ENCODE measurements around the gene CEACAM21. TPM values are rescaled to one million over a fixed set of nuclear protein-coding genes. Genes with fewer than 3 reads are reported as not detected.

Gene CEACAM21
- polyA plus RNA-seq, 1 donor = 1.5 TPM

GRCh38 chr19:41626877-41627276 is 50.9 kb downstream of the CEACAM21 start, which contains the start of gene CEACAM4:
Gene CEACAM4, minus strand, starts transcription at chr19:41627074. Its CDS starts 111 bp downstream, at chr19:41626963.
- H3K4me3 ChIP-seq (ENCODE audit: low read length) = no peak within 1 kb of the TSS
- no CpG with 5 or more reads among the region's 7 CpGs for WGBS (ENCODE audit: insufficient coverage, low lambda C conversion rate)
- H3K36me3 ChIP-seq (ENCODE audit: control insufficient read depth, insufficient read depth, low read length) = no peaks in the 10 kb centered on the region
- no peak within 1 kb of the TSS for H3K27ac ChIP-seq (ENCODE audit: low read length)
- peaks cover 4% of the 10 kb centered on the region for H3K9me3 ChIP-seq (ENCODE audit: control insufficient read depth, low read depth, low read length)
- no peaks in the 10 kb centered on the region for H3K4me1 ChIP-seq (ENCODE audit: control insufficient read depth, insufficient read depth, low read length)
- no peaks in the 10 kb centered on the region for H3K27me3 ChIP-seq (ENCODE audit: control insufficient read depth, insufficient read depth, low read length)
- DNase-seq = no peak

DNA sequence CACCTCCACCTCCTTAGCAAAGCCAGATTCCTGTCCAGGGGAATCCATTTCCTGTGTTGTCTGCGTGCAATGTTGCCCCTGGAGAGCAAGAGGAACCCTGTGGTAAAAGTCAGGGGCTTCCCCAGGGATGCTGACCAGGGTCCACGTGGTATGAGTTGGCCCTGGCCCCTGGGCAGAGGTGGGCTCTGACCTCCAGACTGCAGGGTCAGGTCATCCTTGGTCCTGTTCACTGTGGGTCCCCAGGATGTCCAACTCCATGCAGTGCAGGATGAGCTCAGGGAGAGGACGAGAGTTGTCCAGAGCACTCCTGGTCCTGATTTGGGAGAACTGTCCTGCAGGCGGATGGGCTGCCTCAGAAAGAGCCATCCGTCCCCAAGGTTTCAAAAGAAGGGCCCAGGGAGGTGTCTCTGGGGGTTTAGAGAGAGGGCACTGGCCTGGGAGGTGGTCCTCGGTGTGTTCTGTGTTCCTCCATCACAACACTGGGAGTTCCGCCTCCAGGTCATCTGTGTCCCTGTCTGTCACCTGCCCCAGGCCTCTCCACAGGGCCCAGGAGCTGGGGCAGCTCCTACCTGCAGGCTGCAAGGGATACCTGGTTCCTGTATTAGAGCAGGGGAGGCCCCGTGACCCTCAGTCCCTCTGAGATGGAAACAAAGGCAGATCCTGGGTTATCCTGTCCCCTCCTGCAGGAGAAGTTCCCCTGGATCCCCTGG is 52.2 kb downstream of the CEACAM21 start:
- no peak for DNase-seq
- no peaks in the 10 kb centered on the region for H3K27me3 ChIP-seq (ENCODE audit: control insufficient read depth, insufficient read depth, low read length)
- WGBS (ENCODE audit: insufficient coverage, low lambda C conversion rate) = no CpG with 5 or more reads among the region's 8 CpGs
- H3K9me3 ChIP-seq (ENCODE audit: control insufficient read depth, low read depth, low read length) = peaks cover 4% of the 10 kb centered on the region
- H3K27ac ChIP-seq (ENCODE audit: low read length) = no peak overlapping the region
- H3K4me1 ChIP-seq (ENCODE audit: control insufficient read depth, insufficient read depth, low read length) = no peaks in the 10 kb centered on the region
- H3K4me3 ChIP-seq (ENCODE audit: low read length) = no peak overlapping the region
- no peaks in the 10 kb centered on the region for H3K36me3 ChIP-seq (ENCODE audit: control insufficient read depth, insufficient read depth, low read length)

Other genes starting within 250 kb of the CEACAM21 start
- 13.9 TPM for gene TGFB1, start 222.2 kb upstream of the CEACAM21 start, polyA plus RNA-seq
- gene B9D2, start 212.0 kb upstream of the CEACAM21 start, polyA plus RNA-seq = 5.1 TPM
- 13.8 TPM for gene TMEM91, start 199.6 kb upstream of the CEACAM21 start, polyA plus RNA-seq
- gene EXOSC5, start 178.8 kb upstream of the CEACAM21 start, polyA plus RNA-seq = 16.5 TPM
- gene BCKDHA, start 178.3 kb upstream of the CEACAM21 start, polyA plus RNA-seq = 16.3 TPM
- 29.7 TPM for gene B3GNT8, start 148.8 kb upstream of the CEACAM21 start, polyA plus RNA-seq
- 79.4 TPM for gene DMAC2, start 136.3 kb upstream of the CEACAM21 start, polyA plus RNA-seq
- 69.2 TPM for gene ERICH4, start 133.0 kb upstream of the CEACAM21 start, polyA plus RNA-seq
- gene CEACAM4, start 50.9 kb downstream of the CEACAM21 start, polyA plus RNA-seq = 0.16 TPM
- 0.09 TPM for gene CEACAM7, start 112.1 kb downstream of the CEACAM21 start, polyA plus RNA-seq
- 18.8 TPM for gene CEACAM5, start 132.5 kb downstream of the CEACAM21 start, polyA plus RNA-seq
- 16.1 TPM for gene CEACAM6, start 179.4 kb downstream of the CEACAM21 start, polyA plus RNA-seq
- 0.36 TPM for gene CEACAM3, start 220.4 kb downstream of the CEACAM21 start, polyA plus RNA-seq

Measured in large intestine (tissue), 3 donors.